Adrenal gland (tissue), 5 donors: ENCODE data around the gene CBARP.
A peak's percentile ranks its signal among the peaks of the same experiment; 100 is the strongest.
"Not testable (repeated sequence)": the region's sequence is repeated elsewhere in the genome, so short reads cannot be mapped to it uniquely, and the experiment has no call there.

Experiments used
- CTCF ChIP-seq, 6 experiments: fragments of 450-650 bp in 4 of 6; fragments of 200-600 bp in 2 of 6; sonication (generic) in 1 of 6; IDR thresholded peaks; 1 replicate in 5 of 6; 2 replicates in 1 of 6; pipeline versions ENCODE4 v1.5.1 to v1.8.0; 2016 to 2021; ENCODE audit warnings: antibody characterized with exemption in 6 of 6, mild to moderate bottlenecking in 2 of 6, moderate library complexity in 1 of 6
- POLR2A ChIP-seq, 2 donors: fragments of 450-650 bp; IDR thresholded peaks; one replicate each; pipeline ENCODE4 v1.6.1; 2017; ENCODE audit warnings: antibody characterized with exemption in 2 of 2, mild to moderate bottlenecking in 2 of 2, moderate library complexity in 1 of 2
- donor health status: DM: no; HTN: no; CAD: no.

DNA sequence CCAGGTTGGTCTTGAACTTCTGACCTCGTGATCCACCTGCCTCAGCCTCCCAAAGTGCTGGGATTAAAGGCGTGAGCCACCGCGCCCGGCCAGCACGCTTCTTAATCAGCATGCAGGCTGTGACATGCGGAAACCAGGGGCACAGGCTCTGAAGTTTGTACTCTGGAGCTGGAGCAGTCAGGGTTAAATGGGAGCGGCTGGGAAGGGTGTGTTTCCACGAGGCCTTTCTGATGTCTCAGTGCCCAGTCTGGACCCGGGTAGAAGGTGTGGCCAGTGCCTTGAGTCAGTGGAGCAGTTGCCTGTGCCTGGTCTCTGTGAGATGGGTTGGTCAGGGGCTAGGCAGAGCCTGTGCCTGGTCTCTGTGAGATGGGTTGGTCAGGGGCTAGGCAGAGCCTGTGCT lies 29.0 kb downstream of the CBARP start:
- TF ChIP-seq CTCF (IDR thresholded peaks at IDR 0.05) = not testable (repeated sequence)
- TF ChIP-seq POLR2A (IDR thresholded peaks at IDR 0.05) = peak in 1 of 2 donors; percentile 14
